ENCODE data around the gene GFER.

Gene GFER

GRCh38 chr16:2003827-2004641 lies 20.0 kb downstream of the GFER start (continued):
- TF ChIP-seq ZNF350 (tag by site-specific recombination; IDR thresholded peaks at IDR 0.05) (no peak), SCRT1 (tag by site-specific recombination; IDR thresholded peaks at IDR 0.05; ENCODE audit: borderline replicate concordance) (peak; percentile 29; the same call in 1 of the 2 replicates), ZNF292 (tag by site-specific recombination; IDR thresholded peaks at IDR 0.05; ENCODE audit: borderline replicate concordance, low read depth) (no peak), FEZF1 (tag by site-specific recombination; IDR thresholded peaks at IDR 0.05) (no peak), KLF16 (tag by site-specific recombination; IDR thresholded peaks at IDR 0.05) (peak; percentile 87), ZNF670 (tag by site-specific recombination; IDR thresholded peaks at IDR 0.05; ENCODE audit: low read depth) (no peak), ZBTB26 (tag by site-specific recombination; optimal IDR thresholded peaks at IDR 0.05) (no peak), ZBTB21 (tag by site-specific recombination; IDR thresholded peaks at IDR 0.05) (no peak), ZNF645 (tag by site-specific recombination; IDR thresholded peaks at IDR 0.05) (no peak), PRDM6 (tag by site-specific recombination; IDR thresholded peaks at IDR 0.05) (no peak), ZNF707 (tag by site-specific recombination; IDR thresholded peaks at IDR 0.05) (no peak), ZFP41 (tag by site-specific recombination; IDR thresholded peaks at IDR 0.05; ENCODE audit: borderline replicate concordance) (no peak), MYNN (tag by site-specific recombination; IDR thresholded peaks at IDR 0.05; ENCODE audit: borderline replicate concordance) (no peak), ZNF624 (tag by site-specific recombination; IDR thresholded peaks at IDR 0.05) (no peak), SP7 (tag by site-specific recombination; IDR thresholded peaks at IDR 0.05) (peak; percentile 67), ZNF324 (tag by site-specific recombination; IDR thresholded peaks at IDR 0.05) (no peak), ZNF571 (tag by site-specific recombination; IDR thresholded peaks at IDR 0.05) (no peak), ZNF114 (tag by site-specific recombination; IDR thresholded peaks at IDR 0.05) (no peak), ZNF311 (tag by site-specific recombination; IDR thresholded peaks at IDR 0.05; ENCODE audit: borderline replicate concordance) (no peak), ZNF202 (tag by site-specific recombination; IDR thresholded peaks at IDR 0.05; ENCODE audit: borderline replicate concordance) (no peak), HOXD13 (CRISPR knock-in tag; IDR thresholded peaks at IDR 0.05; ENCODE audit: borderline replicate concordance) (no peak), ZNF544 (tag by site-specific recombination; IDR thresholded peaks at IDR 0.05) (no peak), KLF10 (tag by site-specific recombination; IDR thresholded peaks at IDR 0.05) (peak; percentile 71; the same call in 1 of the 2 replicates), ZNF610 (tag by site-specific recombination; IDR thresholded peaks at IDR 0.05; ENCODE audit: borderline replicate concordance) (no peak; the same call in 1 of the 2 replicates), ZNF140 (tag by site-specific recombination; IDR thresholded peaks at IDR 0.05) (no peak), ZNF169 (tag by site-specific recombination; IDR thresholded peaks at IDR 0.05) (no peak), ZNF600 (tag by site-specific recombination; IDR thresholded peaks at IDR 0.05) (peak; percentile 87), ZNF776 (tag by site-specific recombination; IDR thresholded peaks at IDR 0.05; ENCODE audit: borderline replicate concordance) (no peak), ZNF549 (tag by site-specific recombination; IDR thresholded peaks at IDR 0.05) (no peak), ZNF221 (tag by site-specific recombination; IDR thresholded peaks at IDR 0.05; ENCODE audit: borderline replicate concordance) (no peak)
- TF ChIP-seq, protein P1, sequence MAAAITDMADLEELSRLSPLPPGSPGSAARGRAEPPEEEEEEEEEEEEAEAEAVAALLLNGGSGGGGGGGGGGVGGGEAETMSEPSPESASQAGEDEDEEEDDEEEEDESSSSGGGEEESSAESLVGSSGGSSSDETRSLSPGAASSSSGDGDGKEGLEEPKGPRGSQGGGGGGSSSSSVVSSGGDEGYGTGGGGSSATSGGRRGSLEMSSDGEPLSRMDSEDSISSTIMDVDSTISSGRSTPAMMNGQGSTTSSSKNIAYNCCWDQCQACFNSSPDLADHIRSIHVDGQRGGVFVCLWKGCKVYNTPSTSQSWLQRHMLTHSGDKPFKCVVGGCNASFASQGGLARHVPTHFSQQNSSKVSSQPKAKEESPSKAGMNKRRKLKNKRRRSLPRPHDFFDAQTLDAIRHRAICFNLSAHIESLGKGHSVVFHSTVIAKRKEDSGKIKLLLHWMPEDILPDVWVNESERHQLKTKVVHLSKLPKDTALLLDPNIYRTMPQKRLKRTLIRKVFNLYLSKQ (tag by site-specific recombination; IDR thresholded peaks at IDR 0.05; ENCODE audit: borderline replicate concordance) = no peak
- TF ChIP-seq, protein P2, sequence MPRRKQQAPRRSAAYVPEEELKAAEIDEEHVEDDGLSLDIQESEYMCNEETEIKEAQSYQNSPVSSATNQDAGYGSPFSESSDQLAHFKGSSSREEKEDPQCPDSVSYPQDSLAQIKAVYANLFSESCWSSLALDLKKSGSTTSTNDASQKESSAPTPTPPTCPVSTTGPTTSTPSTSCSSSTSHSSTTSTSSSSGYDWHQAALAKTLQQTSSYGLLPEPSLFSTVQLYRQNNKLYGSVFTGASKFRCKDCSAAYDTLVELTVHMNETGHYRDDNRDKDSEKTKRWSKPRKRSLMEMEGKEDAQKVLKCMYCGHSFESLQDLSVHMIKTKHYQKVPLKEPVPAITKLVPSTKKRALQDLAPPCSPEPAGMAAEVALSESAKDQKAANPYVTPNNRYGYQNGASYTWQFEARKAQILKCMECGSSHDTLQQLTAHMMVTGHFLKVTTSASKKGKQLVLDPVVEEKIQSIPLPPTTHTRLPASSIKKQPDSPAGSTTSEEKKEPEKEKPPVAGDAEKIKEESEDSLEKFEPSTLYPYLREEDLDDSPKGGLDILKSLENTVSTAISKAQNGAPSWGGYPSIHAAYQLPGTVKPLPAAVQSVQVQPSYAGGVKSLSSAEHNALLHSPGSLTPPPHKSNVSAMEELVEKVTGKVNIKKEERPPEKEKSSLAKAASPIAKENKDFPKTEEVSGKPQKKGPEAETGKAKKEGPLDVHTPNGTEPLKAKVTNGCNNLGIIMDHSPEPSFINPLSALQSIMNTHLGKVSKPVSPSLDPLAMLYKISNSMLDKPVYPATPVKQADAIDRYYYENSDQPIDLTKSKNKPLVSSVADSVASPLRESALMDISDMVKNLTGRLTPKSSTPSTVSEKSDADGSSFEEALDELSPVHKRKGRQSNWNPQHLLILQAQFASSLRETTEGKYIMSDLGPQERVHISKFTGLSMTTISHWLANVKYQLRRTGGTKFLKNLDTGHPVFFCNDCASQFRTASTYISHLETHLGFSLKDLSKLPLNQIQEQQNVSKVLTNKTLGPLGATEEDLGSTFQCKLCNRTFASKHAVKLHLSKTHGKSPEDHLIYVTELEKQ (tag by site-specific recombination; IDR thresholded peaks at IDR 0.05; ENCODE audit: borderline replicate concordance) = no peak
